NCI-H524 treated with DMSO at 0.1 percent for 48 hours (cell line): ENCODE results near the gene CNOT6L.

Experiments used
- DNase-seq: peaks from one replicate; lab custom pipeline; 2025; lab: John Stamatoyannopoulos, UW

Gene CNOT6L

GRCh38 chr4:77712675-77713074, 106.5 kb downstream of the CNOT6L start:
- DNase-seq = no peak

GRCh38 chr4:77711469-77711868, 107.7 kb downstream of the CNOT6L start:
- DNase-seq = no peak

GRCh38 chr4:77710684-77711083, 108.5 kb downstream of the CNOT6L start:
- DNase-seq = no peak

- no peak for DNase-seq
These were observed 109.1 kb downstream of the CNOT6L start for GRCh38 chr4:77710059-77710458.

- no peak for DNase-seq
These were observed 112.5 kb downstream of the CNOT6L start for GRCh38 chr4:77706717-77707116.

- DNase-seq = no peak
These were observed 115.5 kb downstream of the CNOT6L start for GRCh38 chr4:77703666-77704065.

GRCh38 chr4:77701121-77701520, 118.0 kb downstream of the CNOT6L start:
- peak; percentile 6 for DNase-seq

- peak; percentile 66 for DNase-seq
These were observed 119.4 kb downstream of the CNOT6L start for GRCh38 chr4:77699731-77700210.

- peak; percentile 7 for DNase-seq
These were observed 121.1 kb downstream of the CNOT6L start for GRCh38 chr4:77697860-77698590.

GRCh38 chr4:77695774-77696173, 123.4 kb downstream of the CNOT6L start:
- no peak for DNase-seq

GRCh38 chr4:77692847-77693432, 126.2 kb downstream of the CNOT6L start:
- no peak for DNase-seq

GRCh38 chr4:77681792-77682191, 137.4 kb downstream of the CNOT6L start:
- DNase-seq = no peak

GRCh38 chr4:77676842-77677241, 142.3 kb downstream of the CNOT6L start:
- DNase-seq = no peak

GRCh38 chr4:77671051-77671450, 148.1 kb downstream of the CNOT6L start:
- no peak for DNase-seq

- DNase-seq = no peak
These were observed 149.1 kb downstream of the CNOT6L start for GRCh38 chr4:77669946-77670590.

GRCh38 chr4:77665381-77666069, 153.6 kb downstream of the CNOT6L start:
- DNase-seq = no peak
